Trophoblast cell (in vitro differentiated cells and primary cell): ENCODE results near the gene ALDOC.
"Not testable (repeated sequence)": the region's sequence is repeated elsewhere in the genome, so short reads cannot be mapped to it uniquely, and the experiment has no call there.

Source experiments
- DNase-seq, 2 donors: peaks; one replicate each; pipeline ENCODE4 v3.0.0-alpha.2; 2016
- H2AFZ ChIP-seq: 2 replicates; pipeline ENCODE4 v1.6.1; 2013; ENCODE audit warnings: low read length, moderate library complexity, mild to moderate bottlenecking; ENCODE audit not compliant: insufficient read depth, poor library complexity
- H2AK5ac ChIP-seq: 2 replicates; pipeline ENCODE4 v1.6.1; 2013; ENCODE audit warnings: mild to moderate bottlenecking, low read length
- H2BK120ac ChIP-seq: 2 replicates; pipeline ENCODE4 v1.6.1; 2013; ENCODE audit warnings: low read length, mild to moderate bottlenecking, moderate library complexity; ENCODE audit not compliant: insufficient read depth, poor library complexity
- H2BK12ac ChIP-seq: 2 replicates; pipeline ENCODE4 v1.6.1; 2013; ENCODE audit warnings: mild to moderate bottlenecking, low read length, moderate library complexity
- H2BK5ac ChIP-seq: 2 replicates; pipeline ENCODE4 v1.6.1; 2013; ENCODE audit warnings: low read length, low read depth, moderate library complexity, mild to moderate bottlenecking; ENCODE audit not compliant: poor library complexity
- H3K14ac ChIP-seq: 2 replicates; pipeline ENCODE4 v1.6.1; 2013; ENCODE audit warnings: mild to moderate bottlenecking, low read length
- H3K18ac ChIP-seq: 2 replicates; pipeline ENCODE4 v1.6.1; 2013; ENCODE audit warnings: mild to moderate bottlenecking, low read length
- H3K23ac ChIP-seq: 2 replicates; pipeline ENCODE4 v1.6.1; 2013; ENCODE audit warnings: low read length
- H3K27ac ChIP-seq: 2 replicates; pipeline ENCODE4 v1.5.1; 2013; ENCODE audit warnings: low read depth, mild to moderate bottlenecking, inconsistent platforms, low read length, moderate library complexity
- H3K27me3 ChIP-seq: 2 replicates; pipeline ENCODE4 v1.6.1; 2013; ENCODE audit warnings: inconsistent platforms, mild to moderate bottlenecking, low read length, moderate library complexity; ENCODE audit not compliant: insufficient read depth
- H3K36me3 ChIP-seq, 2 experiments: 1 replicate in 1 of 2; 2 replicates in 1 of 2; pipeline ENCODE4 v1.6.1; 2013; ENCODE audit warnings: low read length in 2 of 2, mild to moderate bottlenecking in 2 of 2, moderate library complexity in 1 of 2; ENCODE audit not compliant: insufficient read depth in 2 of 2, control insufficient read depth in 1 of 2
- H3K4ac ChIP-seq: 2 replicates; pipeline ENCODE4 v1.6.1; 2013; ENCODE audit warnings: low read depth, mild to moderate bottlenecking, low read length, moderate library complexity
- H3K4me1 ChIP-seq, 2 experiments: 1 replicate in 1 of 2; 2 replicates in 1 of 2; pipeline ENCODE4 v1.6.1; 2013; ENCODE audit warnings: low read length in 2 of 2, mild to moderate bottlenecking in 2 of 2, moderate library complexity in 1 of 2; ENCODE audit not compliant: insufficient read depth in 2 of 2, control insufficient read depth in 1 of 2
- H3K4me2 ChIP-seq: 2 replicates; pipeline ENCODE4 v1.6.1; 2013; ENCODE audit warnings: inconsistent platforms, mild to moderate bottlenecking, low read length, moderate library complexity
- H3K4me3 ChIP-seq: 2 replicates; pipeline ENCODE4 v1.5.1; 2013; ENCODE audit warnings: mild to moderate bottlenecking, low read depth, low read length, inconsistent platforms
- H3K79me1 ChIP-seq: one replicate; pipeline ENCODE4 v1.6.1; 2013; ENCODE audit warnings: low read length
- H3K79me2 ChIP-seq: 2 replicates; pipeline ENCODE4 v1.6.1; 2013; ENCODE audit warnings: low read length, mild to moderate bottlenecking; ENCODE audit not compliant: control insufficient read depth, insufficient read depth, poor library complexity
- H3K9ac ChIP-seq: 2 replicates; pipeline ENCODE4 v1.6.1; 2013; ENCODE audit warnings: mild to moderate bottlenecking, low read length
- H3K9me3 ChIP-seq: 2 replicates; pipeline ENCODE4 v1.6.1; 2013; ENCODE audit warnings: low read depth, mild to moderate bottlenecking, control low read depth, inconsistent platforms, low read length; ENCODE audit not compliant: insufficient read depth
- H4K12ac ChIP-seq: 2 replicates; pipeline ENCODE4 v1.6.1; 2013; ENCODE audit warnings: low read depth, mild to moderate bottlenecking, low read length, moderate library complexity
- H4K8ac ChIP-seq: 2 replicates; pipeline ENCODE4 v1.6.1; 2013; ENCODE audit warnings: low read depth, mild to moderate bottlenecking, low read length, moderate library complexity
- H4K91ac ChIP-seq: one replicate; pipeline ENCODE4 v1.6.1; 2013; ENCODE audit warnings: low read depth, mild to moderate bottlenecking, low read length, moderate library complexity
- WGBS: extraction: QIAGEN DNeasy Blood & Tissue Kit; methylation state at CpG from one replicate; pipeline ENCODE4 v1.1.7; 2013; ENCODE audit warnings: missing lambda C conversion rate; ENCODE audit not compliant: insufficient read length, insufficient coverage; ENCODE audit errors: extremely low coverage; 5-methylcytosine and 5-hydroxymethylcytosine counted together

ALDOC gene

GRCh38 chr17:28577466-28577824 is 750 bp upstream of the ALDOC start:
- Histone ChIP-seq H3K36me3 (peaks cover 21 to 33% of the 10 kb centered on the region in 2 experiments), H2BK12ac (peak overlapping the region; percentile 51), H3K4me3 (no peak overlapping the region), H3K9ac (no peak overlapping the region), H2AFZ (peak overlapping the region; percentile 38), H3K79me2 (no peaks in the 10 kb centered on the region), H3K18ac (no peak overlapping the region), H3K4ac (no peak overlapping the region), H3K27ac (no peak overlapping the region), H3K27me3 (no peaks in the 10 kb centered on the region), H2BK5ac (no peak overlapping the region), H3K4me1 (peaks cover 4 to 6% of the 10 kb centered on the region in 2 experiments), H3K14ac (no peak overlapping the region), H4K12ac (peak overlapping the region; percentile 35), H3K4me2 (no peak overlapping the region), H2AK5ac (peak overlapping the region; percentile 28), H4K91ac (peak overlapping the region; percentile 42), H4K8ac (no peak overlapping the region), H3K79me1 (peaks cover 2% of the 10 kb centered on the region), H3K23ac (no peak overlapping the region), H3K9me3 (no peaks in the 10 kb centered on the region), H2BK120ac (no peak overlapping the region)
- no CpG with 5 or more reads among the region's 3 CpGs for WGBS
- no peak for DNase-seq

- H3K4me3 ChIP-seq, H2BK120ac ChIP-seq, H3K23ac ChIP-seq, H3K18ac ChIP-seq, H2BK12ac ChIP-seq, H3K79me2 ChIP-seq, H3K27me3 ChIP-seq, H4K91ac ChIP-seq, H2BK5ac ChIP-seq, H2AK5ac ChIP-seq, H3K9me3 ChIP-seq, H4K8ac ChIP-seq, H3K4me2 ChIP-seq, H3K79me1 ChIP-seq, H3K27ac ChIP-seq, H3K4me1 ChIP-seq, H4K12ac ChIP-seq, DNase-seq, H3K4ac ChIP-seq, H3K9ac ChIP-seq, H3K14ac ChIP-seq, H2AFZ ChIP-seq: not testable (repeated sequence)
- no CpG with 5 or more reads among the region's 3 CpGs for WGBS
- H3K36me3 ChIP-seq: peaks cover 19 to 27% of the 10 kb centered on the region in 2 experiments
Measured at GRCh38 chr17:28576016-28576415, 679 bp downstream of the ALDOC start.

- H3K23ac ChIP-seq: no peak overlapping the region
- no peak for DNase-seq
- peaks cover 6% of the 10 kb centered on the region for H3K79me2 ChIP-seq
- H3K4me2 ChIP-seq: no peak overlapping the region
- no peak overlapping the region for H2BK12ac ChIP-seq
- H3K9me3 ChIP-seq: no peaks in the 10 kb centered on the region
- H4K8ac ChIP-seq: no peak overlapping the region
- no peak overlapping the region for H2BK120ac ChIP-seq
- no peak overlapping the region for H2AFZ ChIP-seq
- no peak overlapping the region for H3K9ac ChIP-seq
- no peak overlapping the region for H4K12ac ChIP-seq
- H3K14ac ChIP-seq: no peak overlapping the region
- H3K4me3 ChIP-seq: no peak overlapping the region
- no peak overlapping the region for H3K4ac ChIP-seq
- WGBS: no CpG with 5 or more reads among the region's 14 CpGs
- no peak overlapping the region for H3K18ac ChIP-seq
- no peak overlapping the region for H2BK5ac ChIP-seq
- peaks cover 19 to 27% of the 10 kb centered on the region in 2 experiments for H3K36me3 ChIP-seq
- H2AK5ac ChIP-seq: no peak overlapping the region
- peaks cover 7 to 10% of the 10 kb centered on the region in 2 experiments for H3K4me1 ChIP-seq
- no peak overlapping the region for H3K27ac ChIP-seq
- H4K91ac ChIP-seq: no peak overlapping the region
- H3K79me1 ChIP-seq: peaks cover 9% of the 10 kb centered on the region
- no peaks in the 10 kb centered on the region for H3K27me3 ChIP-seq
Measured at GRCh38 chr17:28575126-28575795, 1.4 kb downstream of the ALDOC start.

GRCh38 chr17:28574526-28574925 is 2.2 kb downstream of the ALDOC start:
- Histone ChIP-seq H3K27ac (no peak overlapping the region), H3K18ac (no peak overlapping the region), H3K79me1 (peaks cover 9% of the 10 kb centered on the region), H3K36me3 (peaks cover 15 to 22% of the 10 kb centered on the region in 2 experiments), H2BK5ac (no peak overlapping the region), H2BK12ac (no peak overlapping the region), H3K79me2 (peaks cover 6% of the 10 kb centered on the region), H4K8ac (no peak overlapping the region), H3K9ac (no peak overlapping the region), H2AFZ (no peak overlapping the region), H3K23ac (no peak overlapping the region), H3K4ac (no peak overlapping the region), H2BK120ac (no peak overlapping the region), H2AK5ac (no peak overlapping the region), H4K91ac (no peak overlapping the region), H3K14ac (no peak overlapping the region), H4K12ac (no peak overlapping the region), H3K9me3 (no peaks in the 10 kb centered on the region), H3K4me2 (no peak overlapping the region), H3K27me3 (no peaks in the 10 kb centered on the region), H3K4me1 (peaks cover 7 to 12% of the 10 kb centered on the region in 2 experiments), H3K4me3 (peak overlapping the region; percentile 3)
- no CpG with 5 or more reads among the region's 7 CpGs for WGBS
- DNase-seq: no peak
